ENCODE results near the gene DOCK8. TPM values are rescaled to one million over a fixed set of nuclear protein-coding genes. Genes with fewer than 3 reads are reported as not detected.
A peak's percentile ranks its signal among the peaks of the same experiment; 100 is the strongest.

Gene DOCK8
- total RNA-seq, 1 donor from 2014 or later = 83.4 TPM

- TF ChIP-seq CTCF (IDR thresholded peaks at IDR 0.05) = no peak
- H3K4me3 ChIP-seq = no peak overlapping the region
- H3K9me3 ChIP-seq = no peaks in the 10 kb centered on the region
- H3K27me3 ChIP-seq = no peaks in the 10 kb centered on the region
- ATAC-seq (no peak), DNase-seq (no peak)
- no peaks in the 10 kb centered on the region for H3K4me1 ChIP-seq
- peaks cover 53% of the 10 kb centered on the region for H3K36me3 ChIP-seq
- intact Hi-C loops (cut with DNase I) = no loop called here
- H3K27ac ChIP-seq = no peak overlapping the region
Observed at GRCh38 chr9:421896-422295, 207.2 kb downstream of the DOCK8 start.

GRCh38 chr9:426264-426663 lies 211.6 kb downstream of the DOCK8 start:
- Histone ChIP-seq H3K9me3 (no peaks in the 10 kb centered on the region), H3K36me3 (peaks cover 45% of the 10 kb centered on the region), H3K27ac (no peak overlapping the region), H3K4me1 (no peaks in the 10 kb centered on the region), H3K27me3 (no peaks in the 10 kb centered on the region), H3K4me3 (no peak overlapping the region)
- DNase-seq = no peak
- TF ChIP-seq CTCF (IDR thresholded peaks at IDR 0.05) = no peak
- intact Hi-C loops (cut with DNase I) = no loop called here
- no peak for ATAC-seq

DNA sequence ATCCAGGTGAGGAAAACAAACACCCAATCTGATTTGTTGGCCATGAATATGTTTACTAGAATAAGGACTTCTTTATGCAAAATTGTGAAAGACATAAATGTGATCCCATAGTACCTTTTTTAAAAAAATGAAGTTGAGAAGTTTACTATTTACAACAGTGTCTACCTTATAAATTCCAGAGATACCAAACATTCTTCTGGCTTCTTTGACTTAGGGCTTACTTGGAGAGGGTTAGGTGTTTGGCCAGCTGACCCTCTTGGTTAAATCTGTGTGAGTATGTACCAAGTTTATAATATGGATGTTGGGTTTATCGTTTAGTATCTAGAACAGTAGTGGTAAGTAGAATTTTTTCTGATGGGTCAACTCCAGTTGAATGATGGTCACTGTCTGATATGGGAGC lies 212.3 kb downstream of the DOCK8 start:
- no peak overlapping the region for H3K4me3 ChIP-seq
- DNase-seq (no peak), ATAC-seq (no peak)
- H3K4me1 ChIP-seq = no peaks in the 10 kb centered on the region
- no peaks in the 10 kb centered on the region for H3K9me3 ChIP-seq
- H3K27me3 ChIP-seq = no peaks in the 10 kb centered on the region
- peaks cover 46% of the 10 kb centered on the region for H3K36me3 ChIP-seq
- no peak for TF ChIP-seq CTCF (IDR thresholded peaks at IDR 0.05)
- no peak overlapping the region for H3K27ac ChIP-seq
- intact Hi-C loops (cut with DNase I) = no loop called here

DNA sequence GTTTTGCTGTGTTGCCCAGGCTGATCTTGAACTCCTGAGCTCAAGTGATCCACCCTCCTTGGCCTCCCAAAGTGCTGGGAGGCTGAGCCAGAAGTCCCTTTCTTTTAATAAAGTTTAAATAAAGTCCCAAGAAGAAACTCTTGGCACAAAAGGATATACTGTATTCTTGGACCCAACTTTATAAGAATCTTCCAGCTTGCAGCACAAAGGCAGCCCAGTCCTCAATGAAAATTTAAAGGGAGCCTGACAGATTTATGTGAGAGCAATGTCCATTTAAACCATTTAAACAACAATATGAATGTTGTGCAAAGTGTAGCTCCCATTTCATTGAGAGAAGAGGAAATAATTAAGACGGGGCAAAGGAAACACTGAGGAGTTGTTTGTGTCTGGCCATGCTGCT lies 217.0 kb downstream of the DOCK8 start:
- DNase-seq = no peak
- Histone ChIP-seq H3K4me3 (no peak overlapping the region), H3K4me1 (no peaks in the 10 kb centered on the region), H3K27ac (no peak overlapping the region), H3K27me3 (no peaks in the 10 kb centered on the region), H3K36me3 (peaks cover 72% of the 10 kb centered on the region), H3K9me3 (no peaks in the 10 kb centered on the region)
- ATAC-seq = no peak
- TF ChIP-seq CTCF (IDR thresholded peaks at IDR 0.05) = no peak
- intact Hi-C loops (cut with DNase I) = no loop called here

- ATAC-seq (no peak), DNase-seq (no peak)
- Histone ChIP-seq H3K4me3 (no peak overlapping the region), H3K27ac (peak overlapping the region; percentile 27), H3K27me3 (no peaks in the 10 kb centered on the region), H3K36me3 (peaks cover 80% of the 10 kb centered on the region), H3K4me1 (peaks cover 8% of the 10 kb centered on the region), H3K9me3 (no peaks in the 10 kb centered on the region)
- intact Hi-C loops (cut with DNase I) = no loop called here
- no peak for TF ChIP-seq CTCF (IDR thresholded peaks at IDR 0.05)
Observed at GRCh38 chr9:436482-436881, 221.8 kb downstream of the DOCK8 start.

- Histone ChIP-seq H3K4me3 (no peak overlapping the region), H3K27me3 (no peaks in the 10 kb centered on the region), H3K9me3 (no peaks in the 10 kb centered on the region), H3K36me3 (peaks cover 80% of the 10 kb centered on the region), H3K4me1 (peaks cover 8% of the 10 kb centered on the region), H3K27ac (peak overlapping the region; percentile 27)
- TF ChIP-seq CTCF (IDR thresholded peaks at IDR 0.05) = no peak
- ATAC-seq (peak; percentile 14), DNase-seq (no peak)
- intact Hi-C loops (cut with DNase I) = no loop called here
Observed at GRCh38 chr9:437066-437465, 222.4 kb downstream of the DOCK8 start.

Data from upper lobe of right lung (tissue), 1 donor.